HG03095 (cell line): ENCODE data around the gene SBF2.

Experiments
- ATAC-seq: cut with Tn5 transposase; IDR thresholded peaks from one replicate; pipeline ENCODE4 v1.9.1; 2021; ENCODE audit warnings: moderate library complexity; ENCODE audit not compliant: unreplicated experiment

The SBF2 gene

DNA sequence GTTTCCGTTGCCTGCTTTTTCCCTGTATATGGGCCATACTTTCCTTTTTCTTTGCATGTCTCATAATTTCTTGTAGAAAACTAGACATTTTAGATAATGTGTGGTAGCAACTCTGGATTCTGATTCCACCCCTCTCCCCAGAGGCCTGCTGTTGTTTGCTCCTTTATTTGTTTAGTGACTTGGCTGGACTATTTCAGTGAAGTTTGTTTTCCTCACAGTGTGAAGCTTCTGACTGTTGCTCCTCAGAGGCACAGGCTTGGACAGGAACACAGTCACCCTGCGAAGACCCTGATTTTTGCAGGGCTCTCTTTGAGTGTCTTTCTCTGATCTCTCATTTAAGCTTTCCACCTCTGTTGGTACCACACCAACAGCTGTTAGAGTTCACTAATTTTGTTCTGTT is 557.7 kb downstream of the SBF2 start:
- no peak for ATAC-seq

DNA sequence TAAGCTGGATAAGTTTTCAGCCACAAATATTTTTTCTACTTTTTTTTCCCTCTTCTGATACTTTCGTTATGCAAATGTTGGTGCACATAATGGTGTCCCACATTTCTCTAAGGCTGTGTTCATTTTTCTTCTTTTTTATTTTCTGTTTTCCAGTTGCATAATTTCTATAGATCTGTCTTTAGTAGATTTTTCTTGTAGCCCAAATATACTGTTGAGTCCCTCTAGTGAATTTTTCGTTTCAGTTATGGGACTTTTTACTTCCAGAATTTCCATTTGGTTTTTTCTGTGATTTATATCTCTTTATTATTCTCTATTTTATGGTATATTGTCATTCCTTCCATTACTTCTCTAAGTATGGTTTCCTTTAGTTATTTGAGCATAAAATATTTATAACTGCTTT is 558.1 kb downstream of the SBF2 start:
- ATAC-seq, result no peak

DNA sequence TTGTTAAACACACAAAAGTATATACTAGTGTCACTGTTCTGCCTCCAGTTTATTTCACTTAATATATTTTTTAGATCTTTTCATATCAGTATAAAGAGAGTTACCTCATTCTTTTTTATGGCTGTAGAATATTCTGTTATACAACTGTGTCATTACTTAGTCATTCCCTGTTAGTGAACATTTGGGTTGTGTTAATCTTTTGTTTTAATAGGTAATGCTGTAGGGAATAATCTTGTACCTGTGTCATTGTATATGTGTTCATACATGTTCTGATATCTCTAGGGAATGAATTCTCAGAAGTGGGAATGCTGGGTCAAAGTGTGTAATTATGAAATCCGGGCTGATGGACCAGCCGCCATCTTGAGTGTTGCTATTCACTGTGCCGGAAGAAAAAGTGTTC is 558.8 kb downstream of the SBF2 start:
- ATAC-seq, result no peak

DNA sequence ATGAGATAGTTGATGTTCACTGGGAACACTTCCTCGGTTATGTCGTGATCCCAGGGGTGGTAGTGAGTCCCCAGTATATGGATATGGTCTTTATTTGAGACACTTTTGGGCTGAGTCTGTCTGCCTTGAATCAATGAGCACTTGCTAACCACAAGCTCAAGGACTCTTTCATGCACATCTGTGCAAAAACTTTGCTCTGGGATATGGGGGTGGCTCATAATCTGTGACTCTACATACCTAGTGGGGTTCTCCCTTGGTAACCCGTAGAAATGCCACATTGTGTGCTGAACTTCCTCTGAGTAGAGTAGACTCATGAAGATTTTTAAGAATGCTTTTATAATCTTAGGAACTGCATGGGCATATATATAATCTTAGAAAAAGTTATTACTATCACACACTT is 560.8 kb downstream of the SBF2 start:
- ATAC-seq, result no peak

DNA sequence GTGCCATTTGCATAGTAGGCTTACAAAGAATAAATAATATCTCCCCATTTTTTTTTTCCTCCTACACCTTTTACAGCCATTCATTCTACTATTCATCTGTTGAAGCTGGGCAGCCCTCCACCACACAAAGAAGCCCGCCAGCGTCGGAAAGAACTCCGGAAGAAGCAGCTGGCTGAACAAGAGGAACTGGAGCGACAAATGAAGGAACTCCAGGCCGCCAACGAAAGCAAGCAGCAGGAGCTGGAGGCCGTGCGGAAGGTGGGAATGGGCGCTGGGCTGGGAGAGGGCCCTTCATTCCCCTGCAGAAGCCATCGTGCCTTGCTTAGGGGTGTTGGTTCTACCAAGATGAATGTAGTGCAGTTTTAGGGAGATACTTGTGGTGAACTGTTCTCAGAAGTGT is 561.6 kb downstream of the SBF2 start:
- no peak for ATAC-seq

DNA sequence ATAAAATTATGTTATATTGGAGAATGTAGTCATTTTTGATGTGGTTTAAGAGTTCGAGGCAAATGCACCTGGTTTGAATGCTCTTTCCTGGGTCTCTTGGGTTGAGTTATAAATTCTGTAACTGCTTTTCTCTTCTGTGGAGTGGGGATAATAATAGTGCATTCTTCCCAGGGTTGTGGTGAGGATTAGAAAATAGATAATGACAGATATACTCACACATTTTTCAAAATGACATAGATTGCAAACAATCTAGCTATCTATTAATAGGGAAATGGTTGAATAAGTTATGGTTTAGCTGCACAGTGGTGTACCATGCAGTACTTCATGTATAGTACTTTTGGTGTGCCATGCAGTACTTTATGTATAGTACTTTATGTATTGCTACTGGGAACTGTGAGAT is 562.8 kb downstream of the SBF2 start:
- ATAC-seq, result no peak
